DMS79 (cell line): Measurements from ENCODE around the gene SRD5A1.

Experiments
- DNase-seq: peaks from one replicate; lab custom pipeline; 2025; lab: John Stamatoyannopoulos, UW

The SRD5A1 gene

GRCh38 chr5:6713274-6714225 is 80.3 kb downstream of the SRD5A1 start, which contains the start of gene TENT4A:
TENT4A (plus strand) TSS chr5:6713432; CDS start chr5:6713984, 552 bp downstream.
- DNase-seq = no peak

GRCh38 chr5:6714226-6715041 is 81.2 kb downstream of the SRD5A1 start:
- no peak for DNase-seq

GRCh38 chr5:6715271-6715670 is 82.0 kb downstream of the SRD5A1 start:
- no peak for DNase-seq

GRCh38 chr5:6715758-6716628 is 82.8 kb downstream of the SRD5A1 start:
- no peak for DNase-seq

- DNase-seq = no peak
These were observed 83.4 kb downstream of the SRD5A1 start for GRCh38 chr5:6716629-6717149.

GRCh38 chr5:6717247-6717646 is 84.0 kb downstream of the SRD5A1 start:
- DNase-seq = no peak

GRCh38 chr5:6717687-6718086 is 84.4 kb downstream of the SRD5A1 start:
- DNase-seq = no peak

- no peak for DNase-seq
These were observed 85.0 kb downstream of the SRD5A1 start for GRCh38 chr5:6718161-6718681.

GRCh38 chr5:6718718-6719117 is 85.5 kb downstream of the SRD5A1 start:
- DNase-seq = no peak

- no peak for DNase-seq
These were observed 86.2 kb downstream of the SRD5A1 start for GRCh38 chr5:6719417-6719816.

GRCh38 chr5:6719896-6720560 is 86.8 kb downstream of the SRD5A1 start:
- no peak for DNase-seq

- DNase-seq = no peak
These were observed 87.3 kb downstream of the SRD5A1 start for GRCh38 chr5:6720561-6720921.

GRCh38 chr5:6721442-6721841 is 88.2 kb downstream of the SRD5A1 start:
- no peak for DNase-seq

GRCh38 chr5:6722015-6722414 is 88.8 kb downstream of the SRD5A1 start:
- DNase-seq = no peak

GRCh38 chr5:6723122-6723815 is 90.0 kb downstream of the SRD5A1 start:
- no peak for DNase-seq

- DNase-seq = no peak
These were observed 90.6 kb downstream of the SRD5A1 start for GRCh38 chr5:6723816-6724300.
